GM19238 (cell line): ENCODE data around the gene USP13.

Experiments used
- DNase-seq: peaks from one replicate; pipeline ENCODE4 v3.0.0; 2011; ENCODE audit warnings: low spot score; ENCODE audit not compliant: insufficient read length

USP13 gene

DNA sequence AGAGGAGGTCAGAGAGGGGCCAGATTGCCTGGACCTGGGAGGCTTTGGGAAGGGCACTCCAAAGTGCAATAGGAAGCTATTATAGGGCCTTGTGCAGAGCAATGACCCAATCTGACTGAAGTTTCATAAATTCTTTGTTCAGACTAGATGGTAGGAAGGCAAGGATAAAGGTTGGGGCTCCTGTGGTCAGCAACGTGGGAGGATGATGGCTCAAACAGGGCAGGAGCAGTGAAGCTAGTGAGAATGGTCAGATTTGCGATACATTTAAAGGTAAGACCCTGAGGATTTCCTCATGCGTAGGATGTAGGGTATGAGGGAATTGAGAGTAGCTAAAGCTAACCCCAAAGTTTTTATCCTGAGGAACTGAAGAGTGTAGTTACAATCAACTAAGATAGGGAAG is 139.0 kb downstream of the USP13 start:
- DNase-seq = no peak

GRCh38 chr3:179794355-179794754 is 141.5 kb downstream of the USP13 start:
- no peak for DNase-seq

- DNase-seq = no peak
Observed at GRCh38 chr3:179796421-179796820, 143.6 kb downstream of the USP13 start.

DNA sequence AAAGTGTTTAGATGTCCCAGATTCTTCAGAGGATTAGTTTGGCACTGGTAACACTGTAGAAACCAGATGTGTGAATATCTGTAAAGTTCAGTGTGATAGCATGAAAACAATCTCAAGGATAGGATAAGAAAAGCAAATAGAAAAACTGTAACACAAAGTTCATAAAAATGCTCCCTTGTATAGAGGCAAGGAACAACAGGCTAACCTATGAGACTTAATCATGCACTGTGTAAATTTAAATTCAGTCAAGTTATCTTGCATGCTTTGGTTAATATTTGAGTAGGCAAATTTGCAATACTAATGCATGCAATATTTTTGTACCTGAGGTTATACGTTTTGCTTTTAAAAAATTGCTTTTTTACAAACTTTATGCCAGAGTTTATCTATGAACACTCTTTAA is 144.4 kb downstream of the USP13 start:
- no peak for DNase-seq

DNA sequence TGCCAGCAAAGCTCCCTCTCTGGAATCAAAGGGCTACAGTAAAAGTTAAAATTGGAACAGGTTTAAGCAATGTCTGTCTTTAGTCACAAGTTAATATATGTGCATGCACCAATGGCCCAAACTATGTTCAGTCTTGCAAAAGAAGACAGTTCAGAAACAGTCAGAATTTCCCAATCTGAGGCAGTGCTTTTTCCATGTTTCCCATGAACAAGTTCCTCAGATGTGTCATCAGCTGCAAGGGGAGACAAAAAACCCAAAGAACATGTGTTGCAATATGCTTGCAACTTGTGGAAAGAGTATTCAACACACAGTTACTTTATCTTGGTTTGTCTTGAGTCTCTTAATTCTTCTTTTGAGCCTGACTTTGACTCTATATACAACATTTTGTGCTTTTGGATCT is 148.4 kb downstream of the USP13 start:
- no peak for DNase-seq

GRCh38 chr3:179801856-179802255 is 149.0 kb downstream of the USP13 start:
- no peak for DNase-seq

- DNase-seq = no peak
Observed at GRCh38 chr3:179806177-179806576, 153.3 kb downstream of the USP13 start.

DNA sequence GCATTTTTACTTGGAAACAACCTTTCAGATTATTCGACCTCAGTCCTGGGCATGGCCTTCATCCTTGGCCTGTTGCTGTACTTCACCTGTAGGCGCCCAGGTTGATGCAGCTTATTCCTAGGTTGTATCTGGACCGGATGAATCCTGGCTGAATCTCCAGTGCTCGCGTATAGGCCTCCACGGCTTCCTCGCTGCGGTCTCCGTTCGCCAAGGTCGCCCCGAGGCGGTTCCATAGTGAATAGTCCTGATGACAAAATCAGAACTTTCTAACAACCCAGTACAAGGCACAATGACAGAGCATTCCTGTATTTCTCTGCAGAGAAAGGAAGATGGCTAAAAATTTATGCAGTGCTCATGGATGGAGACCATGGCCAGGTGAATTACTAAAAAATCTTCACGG is 154.7 kb downstream of the USP13 start:
- no peak for DNase-seq

DNA sequence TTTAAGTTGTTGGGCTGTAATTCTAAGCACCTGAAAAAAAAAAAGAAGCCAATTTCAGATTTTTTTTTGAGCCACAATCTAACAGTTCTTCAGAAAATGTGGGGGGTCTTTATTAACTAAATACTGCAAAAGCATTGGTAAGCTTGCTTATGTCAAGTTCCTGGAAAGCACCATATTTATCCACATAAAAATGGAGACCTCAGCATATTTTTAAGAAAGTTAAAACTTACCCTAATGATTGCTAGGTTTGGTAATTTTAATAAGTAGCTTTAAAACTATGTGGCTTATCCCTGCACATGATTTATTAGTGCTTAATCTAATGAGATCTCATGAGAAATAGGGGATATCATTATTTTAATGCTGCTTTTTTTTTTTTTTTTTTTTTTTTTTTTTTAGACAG is 156.8 kb downstream of the USP13 start:
- no peak for DNase-seq

GRCh38 chr3:179811321-179812095 is 158.7 kb downstream of the USP13 start:
- DNase-seq = peak; percentile 12

DNA sequence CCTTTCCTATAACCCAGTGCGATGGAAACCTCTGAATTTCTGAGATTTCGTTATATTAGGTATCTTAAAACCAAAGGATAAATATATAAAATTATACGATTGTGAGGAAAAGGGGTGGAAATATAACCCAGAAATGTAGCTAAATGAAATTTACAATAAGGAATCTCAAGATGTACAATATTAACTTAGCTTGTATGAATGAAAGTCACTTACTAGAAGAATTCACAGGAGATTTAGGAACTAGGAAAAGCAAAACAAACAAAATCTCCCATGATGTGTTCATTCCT is 159.2 kb downstream of the USP13 start:
- no peak for DNase-seq

- DNase-seq = no peak
Observed at GRCh38 chr3:179819379-179819778, 166.5 kb downstream of the USP13 start.

DNA sequence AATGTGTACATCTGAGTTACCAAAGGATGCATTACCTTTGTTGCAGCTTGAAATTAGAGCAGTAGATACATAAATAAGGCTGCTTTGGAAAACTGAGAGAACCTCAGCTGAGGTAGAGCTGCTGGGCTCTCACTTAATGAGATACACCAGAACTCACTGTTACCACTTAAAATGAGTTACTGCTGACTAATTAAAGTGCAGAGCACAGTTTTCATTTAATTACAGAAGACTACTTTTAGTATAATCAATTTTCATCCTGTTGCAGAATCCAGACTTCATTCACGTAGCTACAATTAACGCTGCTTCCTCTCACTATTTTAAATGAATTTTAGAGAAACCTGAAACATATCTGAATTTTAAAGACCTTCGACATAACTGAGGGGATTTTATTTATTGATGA is 169.5 kb downstream of the USP13 start:
- DNase-seq = no peak

- no peak for DNase-seq
Observed at GRCh38 chr3:179825527-179826246, 172.8 kb downstream of the USP13 start.

GRCh38 chr3:179826247-179826637 is 173.4 kb downstream of the USP13 start:
- DNase-seq = no peak

DNA sequence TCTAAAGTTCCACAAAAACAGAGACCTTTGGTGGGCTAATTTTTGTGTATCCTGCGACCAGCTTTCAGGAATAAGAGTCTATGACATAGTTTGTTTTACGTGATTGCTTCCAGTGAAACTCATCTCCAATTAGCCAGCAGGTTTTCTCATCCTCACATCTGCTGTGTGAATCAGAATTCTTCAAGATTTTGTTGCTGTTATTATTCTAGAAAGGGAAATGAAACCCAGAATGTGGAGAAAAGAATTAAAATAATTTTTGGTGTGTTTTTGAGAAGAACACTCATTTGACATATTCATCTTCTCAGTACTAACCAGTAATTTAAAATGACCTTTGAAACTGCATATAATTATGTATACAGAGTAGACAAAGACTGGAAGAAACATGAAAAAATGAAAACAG is 175.9 kb downstream of the USP13 start:
- no peak for DNase-seq

GRCh38 chr3:179829401-179829800 is 176.6 kb downstream of the USP13 start:
- no peak for DNase-seq

- no peak for DNase-seq
Observed at GRCh38 chr3:179832333-179832854, 179.6 kb downstream of the USP13 start.

DNA sequence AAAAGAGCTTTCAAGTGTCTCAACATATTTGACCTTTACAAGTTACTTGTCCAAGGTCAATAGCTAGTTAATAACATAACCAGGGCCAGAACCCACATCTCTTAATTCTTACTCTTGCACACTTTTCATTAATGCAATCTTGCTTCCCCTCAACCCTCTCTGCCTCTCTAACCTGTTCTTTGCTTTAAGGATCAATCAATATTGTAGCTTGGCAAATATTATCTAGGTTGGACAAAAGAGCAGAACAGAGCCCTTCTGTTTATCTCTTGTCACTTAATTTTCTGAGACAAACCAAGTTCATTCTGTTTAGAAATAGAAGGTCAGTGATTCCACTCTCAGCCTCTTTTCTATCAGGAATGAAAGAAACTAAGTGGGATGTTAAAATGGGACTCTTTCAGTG is 180.5 kb downstream of the USP13 start:
- DNase-seq = no peak

DNA sequence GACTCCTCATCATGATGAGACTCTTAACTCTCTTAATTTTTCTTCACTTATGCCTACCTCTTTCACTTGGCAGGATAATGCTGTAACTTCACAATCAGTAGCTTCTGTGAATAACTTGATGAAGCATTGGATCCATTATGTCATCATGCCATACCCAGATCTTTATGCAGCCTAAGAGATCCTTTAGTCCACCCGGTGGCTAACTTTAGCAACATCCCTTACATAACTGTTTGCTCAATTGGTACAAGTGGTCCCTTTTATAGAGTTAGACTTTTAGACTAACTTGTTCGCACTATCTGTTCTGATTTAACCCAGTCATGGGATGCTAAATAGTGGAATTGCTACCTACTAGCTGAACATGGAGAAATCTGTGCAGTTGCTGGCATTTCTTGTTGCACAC is 184.5 kb downstream of the USP13 start:
- DNase-seq = no peak
